Subcutaneous abdominal adipose tissue (tissue), 5 donors: ENCODE results near the gene ABCA13.

Experiments used
- H3K27ac ChIP-seq: one replicate; pipeline ENCODE4 v1.7.0; 2013; ENCODE audit warnings: low read depth, mild to moderate bottlenecking, inconsistent platforms, low read length, moderate library complexity
- H3K27me3 ChIP-seq, 5 donors: one replicate each; pipeline ENCODE4 v1.7.0; 2013; ENCODE audit warnings: low read length in 5 of 5, inconsistent platforms in 1 of 5; ENCODE audit not compliant: control insufficient read depth in 5 of 5, insufficient read depth in 4 of 5
- H3K36me3 ChIP-seq, 5 donors: one replicate each; pipeline ENCODE4 v1.7.0; 2013; ENCODE audit warnings: low read length in 5 of 5; ENCODE audit not compliant: control insufficient read depth in 5 of 5, insufficient read depth in 5 of 5
- H3K4me1 ChIP-seq, 5 donors: one replicate each; pipeline ENCODE4 v1.7.0; 2013; ENCODE audit warnings: low read length in 5 of 5, mild to moderate bottlenecking in 3 of 5, moderate library complexity in 1 of 5; ENCODE audit not compliant: control insufficient read depth in 5 of 5, insufficient read depth in 5 of 5
- H3K4me3 ChIP-seq, 5 donors: one replicate each; pipeline ENCODE4 v1.7.0; 2013; ENCODE audit warnings: low read length in 5 of 5, low read depth in 1 of 5
- H3K9ac ChIP-seq, 5 donors: one replicate each; pipeline ENCODE4 v1.7.0; 2013; ENCODE audit warnings: low read length in 5 of 5, mild to moderate bottlenecking in 4 of 5, moderate library complexity in 3 of 5
- H3K9me3 ChIP-seq, 5 donors: one replicate each; pipeline ENCODE4 v1.7.0; 2013; ENCODE audit warnings: low read length in 5 of 5; ENCODE audit not compliant: control insufficient read depth in 5 of 5
- donor health status: healthy.
- donor health status: healthy.
- donor health status: healthy.
- donor health status: healthy.
- donor health status: healthy.

Gene ABCA13

DNA sequence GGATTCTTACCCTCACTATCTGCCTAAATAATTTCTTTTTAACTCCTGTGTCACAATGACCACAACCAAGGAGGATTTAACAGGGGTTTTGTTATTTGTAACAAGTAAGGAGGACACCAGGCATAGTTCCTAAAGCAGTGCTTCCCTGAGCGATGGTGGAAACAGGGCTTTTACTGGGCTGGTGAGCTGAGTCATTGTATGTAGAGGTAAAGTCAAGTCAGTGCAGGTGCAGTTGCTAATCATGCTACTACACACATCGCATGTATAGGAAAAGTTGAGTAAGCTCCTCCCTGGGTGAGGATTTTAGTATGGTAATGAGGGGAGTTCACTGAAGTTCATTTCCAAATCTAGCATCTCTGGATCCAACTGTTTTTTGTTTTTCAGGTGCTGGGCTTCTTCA is 22.9 kb upstream of the ABCA13 start:
- Histone ChIP-seq H3K9ac (no peak overlapping the region), H3K4me1 (peaks cover 0 to 7% (median 0%) of the 10 kb centered on the region in 5 donors), H3K27ac (no peak overlapping the region), H3K9me3 (no peaks in the 10 kb centered on the region), H3K4me3 (no peak overlapping the region), H3K36me3 (no peaks in the 10 kb centered on the region), H3K27me3 (peaks cover 0 to 3% (median 0%) of the 10 kb centered on the region in 5 donors)

DNA sequence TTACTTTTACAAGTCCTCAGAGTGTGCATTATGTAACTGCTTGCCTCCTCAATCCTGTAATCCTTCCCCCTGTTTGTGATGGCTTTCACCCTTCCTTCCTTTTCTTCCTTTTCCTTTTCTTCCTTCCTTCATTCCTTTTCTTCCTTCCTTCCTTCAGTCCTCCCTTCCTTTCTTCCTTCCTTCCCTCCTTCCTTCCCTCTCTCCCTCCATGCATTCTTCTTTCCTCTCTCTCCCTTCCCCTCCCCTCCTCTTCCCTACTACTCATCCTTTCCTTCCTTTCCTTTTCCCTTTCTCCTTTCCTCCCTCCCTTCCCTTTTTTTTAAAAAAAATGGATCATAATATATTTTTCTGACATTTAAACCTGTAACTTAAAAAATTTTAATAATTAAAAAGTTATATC is 22.2 kb upstream of the ABCA13 start:
- Histone ChIP-seq H3K9ac (no peak overlapping the region), H3K27ac (no peak overlapping the region), H3K9me3 (no peaks in the 10 kb centered on the region)

GRCh38 chr7:48150086-48150485 is 21.2 kb upstream of the ABCA13 start:
- Histone ChIP-seq H3K9me3 (no peaks in the 10 kb centered on the region), H3K9ac (no peak overlapping the region)

More for the DNA sequence above, 22.2 kb upstream of the ABCA13 start:
- Histone ChIP-seq H3K27me3 (no peaks in the 10 kb centered on the region), H3K4me1 (peaks cover 0 to 6% (median 0%) of the 10 kb centered on the region in 5 donors), H3K4me3 (no peak overlapping the region), H3K36me3 (no peaks in the 10 kb centered on the region)

GRCh38 chr7:48154792-48155413 is 16.4 kb upstream of the ABCA13 start:
- Histone ChIP-seq H3K27me3 (no peaks in the 10 kb centered on the region), H3K36me3 (no peaks in the 10 kb centered on the region), H3K9ac (no peak overlapping the region), H3K27ac (no peak overlapping the region), H3K4me3 (no peak overlapping the region), H3K9me3 (no peaks in the 10 kb centered on the region), H3K4me1 (no peaks in the 10 kb centered on the region)

More at GRCh38 chr7:48150086-48150485, 21.2 kb upstream of the ABCA13 start:
- no peaks in the 10 kb centered on the region for H3K27me3 ChIP-seq
- H3K4me3 ChIP-seq: no peak overlapping the region
- no peaks in the 10 kb centered on the region for H3K36me3 ChIP-seq
- no peaks in the 10 kb centered on the region for H3K4me1 ChIP-seq
- no peak overlapping the region for H3K27ac ChIP-seq

GRCh38 chr7:48158404-48158803 is 12.9 kb upstream of the ABCA13 start:
- Histone ChIP-seq H3K9ac (no peak overlapping the region), H3K4me3 (no peak overlapping the region), H3K9me3 (peaks cover 0 to 1% (median 0%) of the 10 kb centered on the region in 5 donors), H3K27me3 (peaks cover 0 to 4% (median 0%) of the 10 kb centered on the region in 5 donors), H3K4me1 (no peaks in the 10 kb centered on the region), H3K27ac (no peak overlapping the region), H3K36me3 (no peaks in the 10 kb centered on the region)

- Histone ChIP-seq H3K9me3 (peaks cover 0 to 5% (median 0%) of the 10 kb centered on the region in 5 donors), H3K4me1 (no peaks in the 10 kb centered on the region), H3K36me3 (no peaks in the 10 kb centered on the region), H3K27me3 (peaks cover 0 to 4% (median 0%) of the 10 kb centered on the region in 5 donors), H3K27ac (no peak overlapping the region), H3K4me3 (no peak overlapping the region), H3K9ac (no peak overlapping the region)
Measured at GRCh38 chr7:48161407-48162125, 9.7 kb upstream of the ABCA13 start.

DNA sequence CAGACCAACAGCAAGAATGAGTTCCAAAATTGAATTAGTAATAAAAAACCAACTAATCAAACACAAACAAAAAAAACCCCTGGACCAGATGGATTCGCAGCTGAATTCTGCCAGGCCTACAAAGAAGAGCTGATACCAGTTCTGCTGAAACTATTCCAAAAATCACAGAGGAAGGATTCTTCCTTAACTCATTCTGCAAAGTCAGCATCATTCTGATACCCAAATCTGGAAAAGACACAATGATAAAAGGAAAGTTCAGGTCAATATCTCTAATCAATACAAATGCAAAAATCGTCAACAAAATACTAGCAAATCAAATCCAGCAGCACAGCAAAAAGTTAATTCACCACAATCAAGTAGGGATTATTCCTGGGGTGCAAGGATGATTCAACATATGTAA is 6.1 kb upstream of the ABCA13 start:
- H3K27me3 ChIP-seq: peaks cover 0 to 4% (median 0%) of the 10 kb centered on the region in 5 donors
- H3K9me3 ChIP-seq: peaks cover 0 to 5% (median 0%) of the 10 kb centered on the region in 5 donors
- H3K36me3 ChIP-seq: no peaks in the 10 kb centered on the region
- no peak overlapping the region for H3K27ac ChIP-seq
- no peaks in the 10 kb centered on the region for H3K4me1 ChIP-seq
- no peak overlapping the region for H3K4me3 ChIP-seq
- no peak overlapping the region for H3K9ac ChIP-seq

- peaks cover 0 to 5% (median 0%) of the 10 kb centered on the region in 5 donors for H3K9me3 ChIP-seq
- no peak overlapping the region for H3K4me3 ChIP-seq
- H3K27me3 ChIP-seq: no peaks in the 10 kb centered on the region
- no peak overlapping the region for H3K9ac ChIP-seq
- H3K36me3 ChIP-seq: no peaks in the 10 kb centered on the region
- H3K4me1 ChIP-seq: no peaks in the 10 kb centered on the region
- H3K27ac ChIP-seq: no peak overlapping the region
Measured at GRCh38 chr7:48168159-48168558, 3.1 kb upstream of the ABCA13 start.

DNA sequence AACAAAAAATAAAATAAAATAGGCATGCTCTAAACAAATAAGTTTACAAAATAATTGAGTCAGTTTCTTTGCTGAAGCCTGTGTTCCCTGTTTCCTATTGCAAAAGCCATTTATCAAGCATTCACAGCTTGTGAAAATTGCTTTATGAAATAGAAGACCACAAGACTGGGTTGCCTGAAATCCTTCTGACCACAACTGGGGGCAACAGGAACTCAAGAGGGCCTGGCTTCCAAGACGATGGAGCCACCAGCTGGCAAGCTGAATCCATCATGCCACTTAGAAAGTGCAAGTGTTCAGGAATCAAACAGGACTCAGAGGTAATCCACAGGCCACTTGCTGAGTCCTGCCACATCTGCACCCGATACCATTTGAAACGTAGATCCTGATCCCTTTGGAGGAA is 752 bp upstream of the ABCA13 start:
- Histone ChIP-seq H3K9ac (no peak overlapping the region), H3K36me3 (no peaks in the 10 kb centered on the region), H3K4me3 (no peak overlapping the region), H3K4me1 (no peaks in the 10 kb centered on the region), H3K9me3 (no peaks in the 10 kb centered on the region), H3K27me3 (no peaks in the 10 kb centered on the region), H3K27ac (no peak overlapping the region)

DNA sequence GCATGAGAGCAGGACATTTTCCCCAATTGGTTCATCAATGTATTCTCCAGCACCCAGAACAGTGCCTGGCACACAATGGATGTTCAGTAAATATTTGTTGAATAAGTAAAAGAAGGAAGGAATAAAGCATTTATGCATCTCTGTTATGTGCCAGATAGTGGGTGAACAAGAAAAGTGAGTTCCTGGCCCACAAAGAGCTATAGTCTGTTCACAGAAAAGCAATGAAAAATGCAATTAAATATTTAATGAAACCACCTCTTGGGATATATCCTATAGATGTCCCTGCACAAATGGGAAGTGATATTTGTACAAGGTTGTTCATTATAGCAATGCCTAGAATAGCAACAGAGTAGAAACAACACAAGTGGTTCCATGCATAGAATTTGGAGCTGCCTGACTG is 2.1 kb downstream of the ABCA13 start:
- Histone ChIP-seq H3K9ac (no peak overlapping the region), H3K4me1 (no peaks in the 10 kb centered on the region), H3K27ac (no peak overlapping the region), H3K4me3 (no peak overlapping the region), H3K27me3 (no peaks in the 10 kb centered on the region), H3K9me3 (no peaks in the 10 kb centered on the region), H3K36me3 (no peaks in the 10 kb centered on the region)
